RWPE2 (cell line): ENCODE data around the gene PRKD2.

Source experiments
- ATAC-seq: fragments of 200-7000 bp; cut with Tn5 transposase; 3 replicates; pipeline ENCODE4 v1.9.1; 2021; ENCODE audit warnings: low read depth
- DNase-seq: peaks from one replicate; pipeline ENCODE4 v3.0.0-alpha.2; 2020; ENCODE audit warnings: low spot score
- H3K27ac ChIP-seq: fragments of 450-650 bp; 2 replicates; pipeline ENCODE4 v1.5.1; 2017; ENCODE audit warnings: mild to moderate bottlenecking; ENCODE audit not compliant: poor library complexity, severe bottlenecking
- H3K27me3 ChIP-seq: fragments of 250-450 bp; sonication (Bioruptor Pico); 2 replicates; pipeline ENCODE4 v1.5.1; 2021; ENCODE audit warnings: mild to moderate bottlenecking, moderate library complexity; ENCODE audit not compliant: insufficient read depth, poor library complexity, severe bottlenecking
- H3K36me3 ChIP-seq: fragments of 250-450 bp; sonication (Bioruptor Pico); 2 replicates; pipeline ENCODE4 v1.5.1; 2020; ENCODE audit warnings: low read depth, mild to moderate bottlenecking, moderate library complexity
- H3K4me1 ChIP-seq: fragments of 250-450 bp; sonication (Bioruptor Pico); 2 replicates; pipeline ENCODE4 v1.5.1; 2021; ENCODE audit warnings: mild to moderate bottlenecking, moderate library complexity; ENCODE audit not compliant: insufficient read depth, poor library complexity, severe bottlenecking
- H3K4me3 ChIP-seq: fragments of 250-450 bp; sonication (Bioruptor Pico); 2 replicates; pipeline ENCODE4 v1.5.1; 2021; ENCODE audit warnings: mild to moderate bottlenecking, moderate library complexity; ENCODE audit not compliant: severe bottlenecking
- H3K9me3 ChIP-seq: fragments of 250-450 bp; sonication (Bioruptor Pico); 2 replicates; pipeline ENCODE4 v1.5.1; 2021; ENCODE audit warnings: mild to moderate bottlenecking, moderate library complexity; ENCODE audit not compliant: severe bottlenecking
- TF ChIP-seq, protein P1 (sequence below): fragments of 450-650 bp; IDR thresholded peaks from one replicate; pipeline ENCODE4 v1.5.1; 2017; ENCODE audit warnings: mild to moderate bottlenecking, moderate library complexity; ENCODE audit not compliant: poor library complexity, severe bottlenecking

Gene PRKD2

DNA sequence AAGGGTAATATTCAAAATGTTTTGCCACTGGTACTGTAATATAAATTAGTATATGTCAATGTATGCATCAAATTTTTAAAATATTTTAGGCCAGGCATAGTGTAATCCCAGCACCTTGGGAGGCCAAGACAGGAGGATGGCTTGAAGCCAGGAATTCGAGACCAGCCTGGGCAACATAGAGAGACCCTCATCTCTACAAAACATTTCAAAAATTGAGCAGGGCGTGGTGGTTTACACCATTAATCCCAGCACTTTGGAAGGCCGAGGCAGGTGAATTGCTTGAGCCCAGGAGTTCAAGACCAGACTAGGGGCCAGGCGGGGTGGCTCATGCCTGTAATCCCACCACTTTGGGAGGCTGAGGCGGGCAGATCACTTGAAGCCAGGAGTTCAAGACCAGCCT lies 43.4 kb upstream of the PRKD2 start:
- Histone ChIP-seq H3K4me1 (peaks cover 32% of the 10 kb centered on the region), H3K9me3 (no peaks in the 10 kb centered on the region), H3K27me3 (no peaks in the 10 kb centered on the region), H3K27ac (peak overlapping the region; percentile 81), H3K4me3 (no peak overlapping the region), H3K36me3 (no peaks in the 10 kb centered on the region)
- ATAC-seq, result no peak
- TF ChIP-seq, protein P1, sequence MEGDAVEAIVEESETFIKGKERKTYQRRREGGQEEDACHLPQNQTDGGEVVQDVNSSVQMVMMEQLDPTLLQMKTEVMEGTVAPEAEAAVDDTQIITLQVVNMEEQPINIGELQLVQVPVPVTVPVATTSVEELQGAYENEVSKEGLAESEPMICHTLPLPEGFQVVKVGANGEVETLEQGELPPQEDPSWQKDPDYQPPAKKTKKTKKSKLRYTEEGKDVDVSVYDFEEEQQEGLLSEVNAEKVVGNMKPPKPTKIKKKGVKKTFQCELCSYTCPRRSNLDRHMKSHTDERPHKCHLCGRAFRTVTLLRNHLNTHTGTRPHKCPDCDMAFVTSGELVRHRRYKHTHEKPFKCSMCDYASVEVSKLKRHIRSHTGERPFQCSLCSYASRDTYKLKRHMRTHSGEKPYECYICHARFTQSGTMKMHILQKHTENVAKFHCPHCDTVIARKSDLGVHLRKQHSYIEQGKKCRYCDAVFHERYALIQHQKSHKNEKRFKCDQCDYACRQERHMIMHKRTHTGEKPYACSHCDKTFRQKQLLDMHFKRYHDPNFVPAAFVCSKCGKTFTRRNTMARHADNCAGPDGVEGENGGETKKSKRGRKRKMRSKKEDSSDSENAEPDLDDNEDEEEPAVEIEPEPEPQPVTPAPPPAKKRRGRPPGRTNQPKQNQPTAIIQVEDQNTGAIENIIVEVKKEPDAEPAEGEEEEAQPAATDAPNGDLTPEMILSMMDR, result no peak
- DNase-seq, result no peak

DNA sequence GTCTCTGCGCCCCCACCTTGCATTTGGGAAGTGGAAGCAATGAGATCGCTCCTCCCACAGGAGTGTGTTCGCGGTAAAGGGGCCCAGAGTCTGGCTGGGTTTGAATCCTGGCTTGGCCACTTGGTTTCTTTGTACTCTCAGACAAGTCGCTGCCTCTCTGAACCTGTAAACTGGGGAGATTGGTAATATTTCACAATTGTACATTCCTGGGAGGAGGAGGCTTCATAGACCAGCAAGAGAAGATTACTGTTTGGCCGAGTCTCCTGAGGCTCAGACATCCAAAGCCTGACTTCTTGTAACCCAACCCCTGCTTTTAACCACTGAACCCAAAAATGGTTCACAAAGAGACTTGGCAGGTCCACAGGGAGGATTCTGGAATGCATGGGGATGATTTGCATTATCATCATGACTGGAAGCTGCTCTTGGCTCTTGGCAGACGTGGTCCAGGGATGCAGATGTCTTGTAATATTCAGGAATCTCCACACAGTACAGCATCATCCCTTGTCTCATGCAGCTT lies 43.0 kb upstream of the PRKD2 start:
- H3K27me3 ChIP-seq, result no peaks in the 10 kb centered on the region
- H3K4me1 ChIP-seq, result peaks cover 32% of the 10 kb centered on the region
- TF ChIP-seq, protein P1, result no peak
- no peak for DNase-seq
- H3K4me3 ChIP-seq, result no peak overlapping the region
- H3K9me3 ChIP-seq, result no peaks in the 10 kb centered on the region
- peak overlapping the region; percentile 81 for H3K27ac ChIP-seq
- ATAC-seq, result peak; percentile 17; the same call in 2 of the 3 replicates
- no peaks in the 10 kb centered on the region for H3K36me3 ChIP-seq

DNA sequence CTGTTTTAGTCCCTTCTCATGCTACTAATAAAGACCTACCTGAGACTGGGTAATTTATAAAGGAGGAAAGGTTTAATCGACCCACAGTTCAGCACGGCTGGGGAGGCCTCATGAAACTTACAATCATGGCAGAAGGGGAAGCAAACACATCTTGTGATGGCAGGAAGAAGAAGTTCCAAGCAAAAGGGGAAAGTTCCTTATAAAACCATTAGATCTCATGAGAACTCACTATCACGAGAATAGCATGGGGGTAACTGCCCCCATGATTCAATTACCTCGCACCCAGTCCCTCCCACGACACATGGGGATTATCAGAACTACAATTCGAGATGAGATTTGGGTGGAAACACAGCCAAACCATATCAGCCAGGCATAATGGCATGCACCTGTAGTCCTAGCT lies 42.3 kb upstream of the PRKD2 start:
- Histone ChIP-seq H3K4me3 (no peak overlapping the region), H3K36me3 (no peaks in the 10 kb centered on the region), H3K9me3 (no peaks in the 10 kb centered on the region), H3K27ac (peak overlapping the region; percentile 81), H3K4me1 (peaks cover 32% of the 10 kb centered on the region), H3K27me3 (no peaks in the 10 kb centered on the region)
- ATAC-seq (no peak), DNase-seq (no peak)
- TF ChIP-seq, protein P1, result no peak

DNA sequence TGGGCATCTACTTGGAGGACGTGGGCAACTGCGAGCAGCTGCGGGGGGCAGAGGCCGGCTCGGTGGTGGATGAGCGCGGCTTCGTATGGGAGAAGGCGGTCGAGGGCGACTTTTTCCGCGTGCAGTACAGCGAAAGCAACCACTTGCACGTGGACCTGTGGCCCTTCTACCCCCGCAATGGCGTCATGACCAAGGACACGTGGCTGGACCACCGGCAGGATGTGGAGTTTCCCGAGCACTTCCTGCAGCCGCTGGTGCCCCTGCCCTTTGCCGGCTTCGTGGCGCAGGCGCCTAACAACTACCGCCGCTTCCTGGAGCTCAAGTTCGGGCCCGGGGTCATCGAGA lies 39.6 kb upstream of the PRKD2 start:
- Histone ChIP-seq H3K4me1 (peaks cover 13% of the 10 kb centered on the region), H3K9me3 (no peaks in the 10 kb centered on the region), H3K27ac (no peak overlapping the region), H3K27me3 (no peaks in the 10 kb centered on the region), H3K4me3 (no peak overlapping the region), H3K36me3 (no peaks in the 10 kb centered on the region)
- ATAC-seq, result no peak
- TF ChIP-seq, protein P1, result no peak
- no peak for DNase-seq

DNA sequence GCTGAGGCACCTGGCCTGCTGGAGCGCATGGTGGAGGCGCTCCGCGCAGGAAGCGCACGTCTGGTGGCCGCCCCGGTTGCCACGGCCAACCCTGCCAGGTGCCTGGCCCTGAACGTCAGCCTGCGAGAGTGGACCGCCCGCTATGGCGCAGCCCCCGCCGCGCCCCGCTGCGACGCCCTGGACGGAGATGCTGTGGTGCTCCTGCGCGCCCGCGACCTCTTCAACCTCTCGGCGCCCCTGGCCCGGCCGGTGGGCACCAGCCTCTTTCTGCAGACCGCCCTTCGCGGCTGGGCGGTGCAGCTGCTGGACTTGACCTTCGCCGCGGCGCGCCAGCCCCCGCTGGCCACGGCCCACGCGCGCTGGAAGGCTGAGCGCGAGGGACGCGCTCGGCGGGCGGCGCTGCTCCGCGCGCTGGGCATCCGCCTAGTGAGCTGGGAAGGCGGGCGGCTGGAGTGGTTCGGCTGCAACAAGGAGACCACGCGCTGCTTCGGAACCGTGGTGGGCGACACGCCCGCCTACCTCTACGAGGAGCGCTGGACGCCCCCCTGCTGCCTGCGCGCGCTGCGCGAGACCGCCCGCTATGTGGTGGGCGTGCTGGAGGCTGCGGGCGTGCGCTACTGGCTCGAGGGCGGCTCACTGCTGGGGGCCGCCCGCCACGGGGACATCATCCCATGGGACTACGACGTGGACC lies 39.1 kb upstream of the PRKD2 start:
- DNase-seq (no peak), ATAC-seq (no peak)
- TF ChIP-seq, protein P1, result no peak
- H3K27me3 ChIP-seq, result no peaks in the 10 kb centered on the region
- H3K36me3 ChIP-seq, result no peaks in the 10 kb centered on the region
- H3K9me3 ChIP-seq, result no peaks in the 10 kb centered on the region
- H3K4me3 ChIP-seq, result no peak overlapping the region
- H3K27ac ChIP-seq, result no peak overlapping the region
- peaks cover 8% of the 10 kb centered on the region for H3K4me1 ChIP-seq
